ENCODE measurements around the gene IQGAP1. TPM values are rescaled to one million over a fixed set of nuclear protein-coding genes. Genes with fewer than 3 reads are reported as not detected.
"Not testable (repeated sequence)": the region's sequence is repeated elsewhere in the genome, so short reads cannot be mapped to it uniquely, and the experiment has no call there.

Gene IQGAP1
- total and polyA plus RNA-seq, 4 donors = 9.2 to 50.1 (median 24.5) TPM

- H3K27ac ChIP-seq (ENCODE audit: low read depth in 1 of 2, low read length in 2 of 2) = no peak overlapping the region
These were observed 20.6 kb downstream of the IQGAP1 start for GRCh38 chr15:90408657-90409056.

GRCh38 chr15:90409587-90409986 is 21.5 kb downstream of the IQGAP1 start:
- 93% methylated on average over 3 of the region's 3 CpGs for WGBS
- H3K4me1 ChIP-seq (ENCODE audit: control insufficient read depth in 4 of 4, insufficient read depth in 4 of 4, low read length in 3 of 4); H3K27ac ChIP-seq (ENCODE audit: low read depth in 1 of 2, low read length in 2 of 2); H3K9me3 ChIP-seq (ENCODE audit: control insufficient read depth in 4 of 4, low read length in 3 of 4); H3K36me3 ChIP-seq (ENCODE audit: control insufficient read depth in 4 of 4, insufficient read depth in 3 of 4, low read depth in 1 of 4, low read length in 3 of 4); H3K27me3 ChIP-seq (ENCODE audit: control insufficient read depth in 4 of 4, insufficient read depth in 4 of 4, low read length in 3 of 4); H3K9ac ChIP-seq (ENCODE audit: low read depth in 1 of 2, low read length in 2 of 2); DNase-seq (ENCODE audit: low spot score); H3K4me3 ChIP-seq (ENCODE audit: low read depth in 1 of 3, low read length in 3 of 3): not testable (repeated sequence)

More at GRCh38 chr15:90408657-90409056, 20.6 kb downstream of the IQGAP1 start:
- Histone ChIP-seq H3K9ac (ENCODE audit: low read depth in 1 of 2, low read length in 2 of 2) (no peak overlapping the region), H3K4me1 (ENCODE audit: control insufficient read depth in 4 of 4, insufficient read depth in 4 of 4, low read length in 3 of 4) (peaks cover 0 to 4% (median under 1%) of the 10 kb centered on the region in 4 donors), H3K27me3 (ENCODE audit: control insufficient read depth in 4 of 4, insufficient read depth in 4 of 4, low read length in 3 of 4) (no peaks in the 10 kb centered on the region), H3K9me3 (ENCODE audit: control insufficient read depth in 4 of 4, low read length in 3 of 4) (no peaks in the 10 kb centered on the region), H3K36me3 (ENCODE audit: control insufficient read depth in 4 of 4, insufficient read depth in 3 of 4, low read depth in 1 of 4, low read length in 3 of 4) (no peaks in the 10 kb centered on the region), H3K4me3 (ENCODE audit: low read depth in 1 of 3, low read length in 3 of 3) (no peak overlapping the region)
- WGBS = 93% methylated on average over 3 of the region's 3 CpGs
- no peak for DNase-seq (ENCODE audit: low spot score)
- no peak for TF ChIP-seq SP1 (IDR thresholded peaks at IDR 0.05)
- TF ChIP-seq FOXA2 (IDR thresholded peaks at IDR 0.05) = no peak
- no peak for TF ChIP-seq HNF4A (conservative IDR thresholded peaks at IDR 0.05)
- no peak for TF ChIP-seq YY1 (IDR thresholded peaks at IDR 0.05)
- no peak for TF ChIP-seq GABPA (IDR thresholded peaks at IDR 0.05 in 1 of 2, conservative IDR thresholded peaks at IDR 0.05 in 1 of 2)
- no peak for TF ChIP-seq RXRA (IDR thresholded peaks at IDR 0.05)

- 95% methylated on average over 4 of the region's 4 CpGs for WGBS
These were observed 22.3 kb downstream of the IQGAP1 start for GRCh38 chr15:90410316-90410715.

GRCh38 chr15:90411176-90411575 is 23.1 kb downstream of the IQGAP1 start:
- WGBS = 93% methylated on average over 2 of the region's 2 CpGs
- peaks cover 0 to 4% (median under 1%) of the 10 kb centered on the region in 4 donors for H3K4me1 ChIP-seq (ENCODE audit: control insufficient read depth in 4 of 4, insufficient read depth in 4 of 4, low read length in 3 of 4)
- TF ChIP-seq ZBTB33 (IDR thresholded peaks at IDR 0.05) (no peak), CTCF (IDR thresholded peaks at IDR 0.05; ENCODE audit: low read depth, low read length, missing input control) (no peak)

More at GRCh38 chr15:90410316-90410715, 22.3 kb downstream of the IQGAP1 start:
- not testable (repeated sequence) for H3K27ac ChIP-seq (ENCODE audit: low read depth in 1 of 2, low read length in 2 of 2); H3K4me3 ChIP-seq (ENCODE audit: low read depth in 1 of 3, low read length in 3 of 3); H3K9me3 ChIP-seq (ENCODE audit: control insufficient read depth in 4 of 4, low read length in 3 of 4); H3K27me3 ChIP-seq (ENCODE audit: control insufficient read depth in 4 of 4, insufficient read depth in 4 of 4, low read length in 3 of 4); H3K4me1 ChIP-seq (ENCODE audit: control insufficient read depth in 4 of 4, insufficient read depth in 4 of 4, low read length in 3 of 4); H3K36me3 ChIP-seq (ENCODE audit: control insufficient read depth in 4 of 4, insufficient read depth in 3 of 4, low read depth in 1 of 4, low read length in 3 of 4); DNase-seq (ENCODE audit: low spot score); H3K9ac ChIP-seq (ENCODE audit: low read depth in 1 of 2, low read length in 2 of 2)

More at GRCh38 chr15:90411176-90411575, 23.1 kb downstream of the IQGAP1 start:
- H3K4me3 ChIP-seq (ENCODE audit: low read depth in 1 of 3, low read length in 3 of 3) = no peak overlapping the region
- H3K36me3 ChIP-seq (ENCODE audit: control insufficient read depth in 4 of 4, insufficient read depth in 3 of 4, low read depth in 1 of 4, low read length in 3 of 4) = no peaks in the 10 kb centered on the region
- no peak overlapping the region for H3K27ac ChIP-seq (ENCODE audit: low read depth in 1 of 2, low read length in 2 of 2)
- no peaks in the 10 kb centered on the region for H3K9me3 ChIP-seq (ENCODE audit: control insufficient read depth in 4 of 4, low read length in 3 of 4)
- no peak overlapping the region for H3K9ac ChIP-seq (ENCODE audit: low read depth in 1 of 2, low read length in 2 of 2)
- DNase-seq (ENCODE audit: low spot score) = no peak
- H3K27me3 ChIP-seq (ENCODE audit: control insufficient read depth in 4 of 4, insufficient read depth in 4 of 4, low read length in 3 of 4) = no peaks in the 10 kb centered on the region

Data from liver (tissue), 9 donors.